ENCODE measurements around the gene ERP44.

DNA sequence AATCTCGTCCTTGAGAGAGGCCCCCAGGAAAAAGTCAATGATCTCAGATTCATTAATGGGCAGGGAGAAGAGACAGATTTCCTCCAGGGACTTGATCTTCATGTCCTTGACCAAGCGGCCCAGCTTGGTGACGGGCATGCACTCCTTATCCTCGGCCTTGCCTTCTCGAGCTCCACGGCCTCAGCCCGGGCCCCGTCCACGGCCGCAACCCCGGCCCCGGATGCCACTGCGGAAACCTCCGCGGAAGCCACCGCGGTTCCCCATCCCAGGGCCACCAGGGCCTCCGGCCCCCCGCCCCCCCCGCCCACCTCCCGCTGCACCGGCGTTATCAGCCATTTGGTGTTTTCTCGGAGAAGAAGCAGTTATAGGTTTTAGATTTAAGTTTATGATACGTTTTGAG, 18.5 kb upstream of the ERP44 start:
- TF ChIP-seq, protein P1, sequence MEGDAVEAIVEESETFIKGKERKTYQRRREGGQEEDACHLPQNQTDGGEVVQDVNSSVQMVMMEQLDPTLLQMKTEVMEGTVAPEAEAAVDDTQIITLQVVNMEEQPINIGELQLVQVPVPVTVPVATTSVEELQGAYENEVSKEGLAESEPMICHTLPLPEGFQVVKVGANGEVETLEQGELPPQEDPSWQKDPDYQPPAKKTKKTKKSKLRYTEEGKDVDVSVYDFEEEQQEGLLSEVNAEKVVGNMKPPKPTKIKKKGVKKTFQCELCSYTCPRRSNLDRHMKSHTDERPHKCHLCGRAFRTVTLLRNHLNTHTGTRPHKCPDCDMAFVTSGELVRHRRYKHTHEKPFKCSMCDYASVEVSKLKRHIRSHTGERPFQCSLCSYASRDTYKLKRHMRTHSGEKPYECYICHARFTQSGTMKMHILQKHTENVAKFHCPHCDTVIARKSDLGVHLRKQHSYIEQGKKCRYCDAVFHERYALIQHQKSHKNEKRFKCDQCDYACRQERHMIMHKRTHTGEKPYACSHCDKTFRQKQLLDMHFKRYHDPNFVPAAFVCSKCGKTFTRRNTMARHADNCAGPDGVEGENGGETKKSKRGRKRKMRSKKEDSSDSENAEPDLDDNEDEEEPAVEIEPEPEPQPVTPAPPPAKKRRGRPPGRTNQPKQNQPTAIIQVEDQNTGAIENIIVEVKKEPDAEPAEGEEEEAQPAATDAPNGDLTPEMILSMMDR (IDR thresholded peaks at IDR 0.05) = no peak
- no peak for TF ChIP-seq POLR2A (IDR thresholded peaks at IDR 0.05)
